Measurements from ENCODE around the gene ZNF670.

GRCh38 chr1:247113733-247114271 is 35.2 kb upstream of the ZNF670 start:
- TF ChIP-seq CTCF (conservative IDR thresholded peaks at IDR 0.05; ENCODE audit: low read depth, low read length) (no peak), EZH2 (IDR thresholded peaks at IDR 0.05; ENCODE audit: low read length, unreplicated experiment) (no peak), EZH2phosphoT487 (IDR thresholded peaks at IDR 0.05; ENCODE audit: borderline replicate concordance, low read length) (no peak)

Data from PC-3 (cell line).